ENCODE data around the gene CTRB2.
"Not testable (repeated sequence)": the region's sequence is repeated elsewhere in the genome, so short reads cannot be mapped to it uniquely, and the experiment has no call there.

GRCh38 chr16:75242436-75243078 is 35.6 kb upstream of the CTRB2 start:
- not testable (repeated sequence) for TF ChIP-seq POLR2AphosphoS5, POLR2A, CTCF (IDR thresholded peaks at IDR 0.05)

All from breast epithelium (tissue), 3 donors.